PC-9 (cell line): ENCODE data around the gene RNF38. TPM values are rescaled to one million over a fixed set of nuclear protein-coding genes. Genes with fewer than 3 reads are reported as not detected.

ENCODE experiments used
- BruUV-seq: library from RNA; stranded (reverse); fragments of 400-500 nt; replicated peaks from 2 replicates; lab custom pipeline; 2021; lab: Mats Ljungman, UMichigan
- CTCF ChIA-PET: fragments of 300-600 bp; sonication (Branson Sonifier 250); formaldehyde crosslinking; loops from one replicate; lab custom pipeline; 2022; ENCODE audit warnings: antibody characterized with exemption; lab: Charles Lee
- POLR2A ChIA-PET: fragments of 300-600 bp; sonication (Branson Sonifier 250); formaldehyde crosslinking; loops from one replicate; lab custom pipeline; 2022; ENCODE audit warnings: antibody characterized with exemption; ENCODE audit not compliant: unreplicated experiment; lab: Charles Lee
- DNase-seq, 2 experiments: peaks; one replicate each; pipeline versions ENCODE4 v3.0.0 to v3.0.0-alpha.2; 2015 to 2022; ENCODE audit warnings: mixed read lengths in 1 of 2
- H2AFZ ChIP-seq: fragments of 200-600 bp; sonication (generic); 2 replicates; pipeline ENCODE4 v1.8.1; 2017; ENCODE audit warnings: antibody characterized with exemption
- H3F3A ChIP-seq: fragments of 200-600 bp; sonication (generic); 2 replicates; pipeline ENCODE4 v1.8.1; 2017; ENCODE audit warnings: antibody characterized with exemption, mild to moderate bottlenecking, low read depth; ENCODE audit not compliant: insufficient read depth
- H3K27ac ChIP-seq: fragments of 200-600 bp; sonication (generic); 2 replicates; pipeline ENCODE4 v1.6.1; 2016; ENCODE audit warnings: mixed run types
- H3K27me3 ChIP-seq: fragments of 200-600 bp; sonication (generic); 2 replicates; pipeline ENCODE4 v1.6.1; 2016; ENCODE audit warnings: low read depth, mixed run types; ENCODE audit not compliant: insufficient read depth
- H3K36me3 ChIP-seq: fragments of 200-600 bp; sonication (generic); 2 replicates; pipeline ENCODE4 v1.6.1; 2016; ENCODE audit warnings: low read depth, mixed run types
- H3K4me1 ChIP-seq: fragments of 200-600 bp; sonication (generic); replicated peaks from 2 replicates; pipeline ENCODE4 v1.6.1; 2016; ENCODE audit warnings: mixed run types; ENCODE audit not compliant: insufficient read depth
- H3K4me2 ChIP-seq: fragments of 200-600 bp; sonication (generic); 2 replicates; pipeline ENCODE4 v1.6.1; 2017; ENCODE audit warnings: mixed run types
- H3K4me3 ChIP-seq: fragments of 200-600 bp; sonication (generic); 2 replicates; pipeline ENCODE4 v1.6.1; 2016; ENCODE audit warnings: mixed run types
- H3K79me2 ChIP-seq: fragments of 200-600 bp; sonication (generic); 2 replicates; pipeline ENCODE4 v1.6.1; 2017; ENCODE audit warnings: low read depth, mixed run types
- H3K9me2 ChIP-seq: fragments of 200-600 bp; sonication (generic); 2 replicates; pipeline ENCODE4 v1.8.1; 2017; ENCODE audit warnings: mild to moderate bottlenecking; ENCODE audit not compliant: insufficient read depth
- H3K9me3 ChIP-seq: fragments of 200-600 bp; sonication (generic); 2 replicates; pipeline ENCODE4 v1.8.1; 2016; ENCODE audit warnings: low read depth; ENCODE audit not compliant: insufficient read depth
- H4K20me1 ChIP-seq: fragments of 200-600 bp; sonication (generic); 2 replicates; pipeline ENCODE4 v1.8.1; 2017; ENCODE audit not compliant: insufficient read depth
- EZH2 ChIP-seq: fragments of 200-600 bp; sonication (generic); IDR thresholded peaks from 2 replicates; pipeline ENCODE4 v1.8.0; 2017; ENCODE audit warnings: antibody characterized with exemption, low read depth
- intact Hi-C: fragments of 100-400 bp; cut with micrococcal nuclease; formaldehyde crosslinking; loops from one replicate; pipeline ENCODE4 v1.10.0; 2022; ENCODE audit not compliant: unreplicated experiment
- total RNA-seq: library from RNA; stranded (reverse); gene quantifications from 2 replicates; pipeline ENCODE4 v1.2.3, GENCODE V29; 2021
- TF ChIP-seq, protein P1 (sequence below): fragments of 200-600 bp; sonication (generic); conservative IDR thresholded peaks from 2 replicates; pipeline ENCODE4 v1.6.1; 2017; ENCODE audit warnings: mixed run types, antibody characterized with exemption, mild to moderate bottlenecking, moderate library complexity

Gene RNF38
- total RNA-seq, 1 experiment from 2014 or later, result 17.5 TPM

DNA sequence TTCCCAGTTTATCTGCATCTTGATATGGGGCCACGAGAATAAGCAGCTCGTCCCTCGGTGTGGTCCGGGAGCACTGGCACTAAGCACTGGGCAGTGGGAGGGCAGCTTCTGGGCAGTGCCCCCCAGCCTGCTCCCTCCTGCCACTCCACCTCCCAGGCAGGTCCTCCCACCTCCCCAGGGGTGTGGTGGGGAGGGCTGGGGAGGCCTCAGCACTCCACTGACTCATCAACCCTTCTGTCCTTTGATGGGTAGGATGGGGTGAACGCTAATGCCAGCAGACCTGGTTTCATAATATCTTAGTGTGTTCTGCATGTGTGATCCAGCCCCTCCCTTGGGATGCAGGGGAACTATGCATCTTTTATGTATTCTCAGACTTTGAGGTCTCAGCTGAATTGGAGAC lies 79.6 kb downstream of the RNF38 start:
- POLR2A ChIA-PET, result interaction anchor here (0.5 kb wide), 2 partner anchors 45 to 71 kb away, joined by 3 to 5 read pairs; no protein-coding TSS in a partner anchor
- Histone ChIP-seq H3K27me3 (no peaks in the 10 kb centered on the region), H3K36me3 (no peaks in the 10 kb centered on the region), H3K4me2 (peak overlapping the region; percentile 68), H3K4me3 (no peak overlapping the region; the same call in 1 of the 2 replicates), H3K9me2 (no peaks in the 10 kb centered on the region), H3F3A (peaks cover 51% of the 10 kb centered on the region), H4K20me1 (no peaks in the 10 kb centered on the region), H3K79me2 (no peaks in the 10 kb centered on the region), H3K9me3 (no peaks in the 10 kb centered on the region), H2AFZ (no peak overlapping the region), H3K27ac (peak overlapping the region; percentile 95), H3K4me1 (peaks cover 53% of the 10 kb centered on the region)
- CTCF ChIA-PET, result no interaction called here
- TF ChIP-seq, protein P1, sequence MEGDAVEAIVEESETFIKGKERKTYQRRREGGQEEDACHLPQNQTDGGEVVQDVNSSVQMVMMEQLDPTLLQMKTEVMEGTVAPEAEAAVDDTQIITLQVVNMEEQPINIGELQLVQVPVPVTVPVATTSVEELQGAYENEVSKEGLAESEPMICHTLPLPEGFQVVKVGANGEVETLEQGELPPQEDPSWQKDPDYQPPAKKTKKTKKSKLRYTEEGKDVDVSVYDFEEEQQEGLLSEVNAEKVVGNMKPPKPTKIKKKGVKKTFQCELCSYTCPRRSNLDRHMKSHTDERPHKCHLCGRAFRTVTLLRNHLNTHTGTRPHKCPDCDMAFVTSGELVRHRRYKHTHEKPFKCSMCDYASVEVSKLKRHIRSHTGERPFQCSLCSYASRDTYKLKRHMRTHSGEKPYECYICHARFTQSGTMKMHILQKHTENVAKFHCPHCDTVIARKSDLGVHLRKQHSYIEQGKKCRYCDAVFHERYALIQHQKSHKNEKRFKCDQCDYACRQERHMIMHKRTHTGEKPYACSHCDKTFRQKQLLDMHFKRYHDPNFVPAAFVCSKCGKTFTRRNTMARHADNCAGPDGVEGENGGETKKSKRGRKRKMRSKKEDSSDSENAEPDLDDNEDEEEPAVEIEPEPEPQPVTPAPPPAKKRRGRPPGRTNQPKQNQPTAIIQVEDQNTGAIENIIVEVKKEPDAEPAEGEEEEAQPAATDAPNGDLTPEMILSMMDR, result no peak
- TF ChIP-seq EZH2, result no peak
- intact Hi-C loops, result loop anchor here (1.0 kb wide), 1 partner anchor 46 kb away; no protein-coding TSS in a partner anchor
- no TSS peak for BruUV-seq
- peak; percentile 39 to 56 for DNase-seq

DNA sequence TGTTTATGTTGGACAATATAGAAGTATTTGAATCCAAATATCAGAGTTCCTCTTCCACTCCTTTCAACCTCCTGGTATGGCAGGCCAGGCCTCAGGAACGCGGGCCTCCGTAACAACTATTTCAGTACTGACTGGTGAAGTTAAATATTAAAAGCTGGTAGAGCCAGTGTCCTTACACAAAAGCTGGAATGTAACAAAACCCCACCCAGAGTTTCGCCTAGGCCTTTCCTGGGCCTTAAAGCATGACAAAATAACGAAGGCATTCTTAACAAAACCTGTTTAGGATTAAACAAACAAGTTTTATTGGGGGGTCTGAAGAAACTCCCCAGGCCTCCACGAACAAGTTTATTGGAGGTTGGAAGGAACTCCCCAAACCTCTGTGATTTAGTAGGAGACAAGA lies 80.3 kb downstream of the RNF38 start:
- Histone ChIP-seq H3K4me1 (peaks cover 59% of the 10 kb centered on the region), H3K9me2 (no peaks in the 10 kb centered on the region), H3K36me3 (no peaks in the 10 kb centered on the region), H3K79me2 (no peaks in the 10 kb centered on the region), H2AFZ (no peak overlapping the region), H3K27me3 (no peaks in the 10 kb centered on the region), H3K4me3 (peak overlapping the region; percentile 19; the same call in 1 of the 2 replicates), H3F3A (peaks cover 51% of the 10 kb centered on the region), H3K27ac (peak overlapping the region; percentile 95), H3K4me2 (peak overlapping the region; percentile 68), H4K20me1 (no peaks in the 10 kb centered on the region), H3K9me3 (no peaks in the 10 kb centered on the region)
- ChIA-PET CTCF (interaction anchor here (0.6 kb wide), 1 partner anchor 1177 kb away, joined by 5 read pairs; no protein-coding TSS in a partner anchor), POLR2A (interaction anchor here (0.5 to 0.9 kb wide), 6 partner anchors 19 to 1246 kb away, joined by 3 to 19 read pairs (median 6); partner anchors contain the start of gene GNE)
- no TSS peak for BruUV-seq
- TF ChIP-seq EZH2, result no peak
- TF ChIP-seq, protein P1, result no peak
- intact Hi-C loops, result loop anchor here (1.0 kb wide), 1 partner anchor 46 kb away; no protein-coding TSS in a partner anchor
- peak; percentile 54 to 90 for DNase-seq

- H3K27me3 ChIP-seq, result no peaks in the 10 kb centered on the region
- ChIA-PET CTCF (interaction anchor here (0.6 kb wide), 1 partner anchor 1177 kb away, joined by 5 read pairs; no protein-coding TSS in a partner anchor), POLR2A (interaction anchor here (0.6 to 0.9 kb wide), 3 partner anchors 43 to 372 kb away, joined by 3 to 11 read pairs (median 6); partner anchors contain the start of gene GNE)
- no peaks in the 10 kb centered on the region for H3K79me2 ChIP-seq
- no peaks in the 10 kb centered on the region for H3K9me2 ChIP-seq
- no peaks in the 10 kb centered on the region for H3K9me3 ChIP-seq
- no peaks in the 10 kb centered on the region for H4K20me1 ChIP-seq
- H3K4me2 ChIP-seq, result peak overlapping the region; percentile 68
- H2AFZ ChIP-seq, result no peak overlapping the region
- H3K36me3 ChIP-seq, result no peaks in the 10 kb centered on the region
- H3K27ac ChIP-seq, result peak overlapping the region; percentile 95
- H3K4me1 ChIP-seq, result peaks cover 61% of the 10 kb centered on the region
- BruUV-seq, result no TSS peak
- no peak for DNase-seq
- intact Hi-C loops, result no loop called here
- peaks cover 51% of the 10 kb centered on the region for H3F3A ChIP-seq
- no peak for TF ChIP-seq EZH2
- TF ChIP-seq, protein P1, result no peak
- peak overlapping the region; percentile 19; the same call in 1 of the 2 replicates for H3K4me3 ChIP-seq
Measured at GRCh38 chr9:36319183-36319582, 80.9 kb downstream of the RNF38 start.
